TTC549 (cell line): Measurements from ENCODE around the gene RHOBTB1.
"Not testable (repeated sequence)": the region's sequence is repeated elsewhere in the genome, so short reads cannot be mapped to it uniquely, and the experiment has no call there.

Experiments used
- FAIRE-seq: peaks from 2 replicates; lab custom pipeline; 2012; peaks lifted over from hg19 to GRCh38; lab: Jason Lieb, UNC

RHOBTB1 gene

DNA sequence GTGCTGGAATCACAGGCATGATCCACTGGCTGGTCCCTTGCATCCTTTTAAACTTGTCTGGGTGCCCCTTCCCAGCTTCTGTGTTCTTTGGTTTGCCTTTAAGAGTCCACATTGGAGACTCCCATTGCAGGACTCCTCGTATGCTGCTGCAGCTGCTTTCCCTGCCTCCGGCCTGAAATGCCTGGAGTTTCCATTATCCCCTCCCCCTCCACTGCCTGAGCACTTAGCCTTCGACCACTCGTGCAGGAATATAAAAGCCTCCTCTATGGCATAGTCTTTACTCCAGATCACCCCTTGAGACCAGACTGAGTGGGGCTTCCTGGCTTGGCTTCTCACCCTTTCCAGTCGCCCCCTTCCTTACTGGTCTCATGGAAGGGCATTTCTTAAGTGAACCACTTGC lies 80.2 kb downstream of the RHOBTB1 start:
- no peak for FAIRE-seq

- no peak for FAIRE-seq
Observed at GRCh38 chr10:60862517-60862916, 81.5 kb downstream of the RHOBTB1 start.

DNA sequence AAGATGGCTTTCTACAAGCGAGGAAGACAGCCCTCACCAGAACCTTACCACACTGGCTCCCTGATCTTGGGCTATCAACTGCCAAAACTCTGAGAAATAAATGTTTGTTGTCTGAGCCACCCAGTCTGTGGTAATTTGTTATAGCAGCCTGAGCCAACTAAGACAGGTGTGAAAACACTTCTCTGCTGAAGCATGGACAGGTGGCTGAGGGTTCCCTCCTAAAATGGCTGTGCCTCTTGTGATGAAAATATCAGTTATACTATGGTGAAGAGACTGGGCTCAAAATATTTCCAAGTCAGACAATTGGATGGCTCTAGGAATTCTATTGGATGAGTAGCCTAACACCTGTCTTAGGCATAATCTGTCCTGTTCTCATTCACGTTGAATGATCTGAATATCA lies 87.6 kb downstream of the RHOBTB1 start:
- FAIRE-seq = no peak

DNA sequence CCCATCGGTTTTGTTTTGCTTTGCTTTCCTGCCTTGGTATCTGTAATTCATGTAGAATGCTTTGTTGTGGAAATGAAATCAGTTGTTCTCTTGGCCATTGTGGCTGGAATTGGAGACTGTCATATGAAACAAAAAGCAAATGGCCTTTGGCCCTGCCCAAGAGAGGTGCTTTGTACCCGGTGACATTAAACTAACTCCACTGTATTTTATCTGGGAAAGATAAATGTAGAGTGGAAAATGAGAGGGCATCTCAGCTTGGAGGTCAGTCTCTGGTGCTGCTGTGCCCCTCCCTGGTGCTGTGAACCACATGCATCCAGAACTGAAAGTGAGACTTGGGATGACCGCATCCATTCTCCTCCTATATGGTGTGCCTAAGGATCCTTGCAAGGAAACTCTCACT lies 90.3 kb downstream of the RHOBTB1 start:
- FAIRE-seq = no peak

DNA sequence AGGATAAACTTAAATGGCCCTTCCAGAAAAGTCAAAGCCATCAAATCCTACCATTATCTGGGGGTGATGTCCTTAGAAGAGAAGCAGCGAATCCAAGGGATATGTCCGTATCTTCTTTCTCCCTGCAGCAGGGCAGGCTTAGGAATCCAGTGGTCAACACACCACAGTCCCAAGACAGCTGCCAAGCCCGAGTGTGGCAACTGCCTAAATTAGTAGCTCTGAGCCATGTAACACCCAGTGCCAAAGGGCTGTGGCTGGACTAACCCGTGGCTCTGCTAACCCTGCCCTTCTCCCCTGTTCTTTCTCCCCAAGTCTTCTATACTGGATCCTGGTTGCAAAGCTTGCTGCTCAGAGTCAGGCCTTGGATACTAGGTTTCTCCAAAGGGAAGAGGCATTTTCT lies 90.9 kb downstream of the RHOBTB1 start:
- FAIRE-seq = no peak

DNA sequence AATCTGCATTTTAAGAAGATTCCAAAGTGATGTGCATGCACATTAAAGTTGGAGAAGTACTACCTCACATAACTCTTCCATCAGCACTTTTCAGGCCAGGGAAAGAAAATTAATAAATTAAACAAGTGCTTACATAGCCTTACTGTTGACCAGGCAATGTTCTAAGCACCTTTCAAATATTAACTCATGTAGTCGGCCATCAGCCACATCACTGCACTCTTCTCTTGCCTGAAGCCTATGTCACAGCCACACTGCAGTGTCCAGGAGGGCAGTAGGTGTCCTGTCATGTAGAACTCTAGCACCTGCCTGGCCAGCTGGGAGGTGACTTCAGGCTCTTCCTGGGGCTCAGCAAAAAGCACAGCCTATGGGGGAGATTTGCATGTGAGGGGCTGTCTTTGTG lies 94.2 kb downstream of the RHOBTB1 start:
- FAIRE-seq = no peak

- FAIRE-seq = no peak
Observed at GRCh38 chr10:60849217-60849616, 94.8 kb downstream of the RHOBTB1 start.

DNA sequence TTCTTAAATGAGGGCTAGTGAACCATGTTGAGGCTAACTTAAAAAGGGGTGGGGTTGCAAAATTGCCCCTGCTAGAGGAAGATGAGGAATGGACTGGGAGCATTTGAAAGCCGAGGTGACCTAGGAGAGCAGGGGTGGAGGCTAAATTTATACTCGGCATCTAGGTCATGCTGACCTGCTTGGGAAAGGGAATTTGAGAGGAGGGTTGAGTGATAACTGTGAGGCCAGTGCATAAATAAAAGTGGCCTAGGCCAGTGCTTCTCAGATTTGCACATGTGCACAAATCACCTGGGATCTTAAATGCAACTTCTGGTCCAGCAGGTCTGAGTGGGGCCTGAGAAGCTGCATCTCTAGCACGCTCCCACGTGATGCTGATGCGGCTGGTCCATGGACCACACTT lies 95.3 kb downstream of the RHOBTB1 start:
- no peak for FAIRE-seq

GRCh38 chr10:60848126-60848525 lies 95.9 kb downstream of the RHOBTB1 start:
- no peak for FAIRE-seq

GRCh38 chr10:60846173-60846572 lies 97.8 kb downstream of the RHOBTB1 start:
- no peak for FAIRE-seq

DNA sequence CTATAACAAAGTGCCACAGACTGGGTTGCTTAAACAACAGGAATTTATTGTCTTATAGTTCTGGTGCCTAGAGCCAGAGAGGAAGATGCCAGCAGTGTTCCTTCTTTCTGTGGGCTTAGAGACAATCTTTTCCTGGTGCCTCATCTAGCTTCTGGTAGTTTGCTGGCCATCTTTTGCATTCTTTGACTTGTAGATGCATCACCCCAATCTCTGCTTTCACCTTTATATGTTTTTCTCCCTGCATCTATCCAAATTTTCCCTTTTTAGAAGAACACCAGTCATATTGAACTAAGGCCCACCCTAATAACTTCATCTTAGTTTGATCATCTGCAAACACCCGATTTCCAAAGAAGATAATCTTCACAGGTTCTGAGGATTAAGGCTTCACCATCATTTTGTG lies 98.9 kb downstream of the RHOBTB1 start:
- no peak for FAIRE-seq

DNA sequence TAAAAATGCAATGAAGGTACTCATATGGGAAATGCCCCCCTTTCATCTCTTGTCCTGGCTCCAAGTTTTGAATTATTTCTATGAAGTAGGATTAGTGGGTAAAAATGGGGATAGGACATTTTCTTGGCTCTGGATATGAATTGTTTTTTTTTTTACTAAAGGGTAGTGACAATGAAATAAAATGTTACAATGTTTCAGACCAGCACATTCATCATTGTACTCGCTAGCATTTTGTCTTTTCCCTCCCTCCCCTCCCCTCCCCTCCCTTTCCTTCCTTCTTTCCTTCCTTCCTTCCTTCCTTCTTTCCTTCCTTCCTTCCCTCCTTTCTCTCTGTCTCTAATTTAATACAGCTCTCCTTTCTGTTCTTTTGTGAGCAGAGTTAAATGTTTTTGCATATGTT lies 101.3 kb downstream of the RHOBTB1 start:
- FAIRE-seq = no peak

GRCh38 chr10:60841227-60841626 lies 102.8 kb downstream of the RHOBTB1 start:
- not testable (repeated sequence) for FAIRE-seq

DNA sequence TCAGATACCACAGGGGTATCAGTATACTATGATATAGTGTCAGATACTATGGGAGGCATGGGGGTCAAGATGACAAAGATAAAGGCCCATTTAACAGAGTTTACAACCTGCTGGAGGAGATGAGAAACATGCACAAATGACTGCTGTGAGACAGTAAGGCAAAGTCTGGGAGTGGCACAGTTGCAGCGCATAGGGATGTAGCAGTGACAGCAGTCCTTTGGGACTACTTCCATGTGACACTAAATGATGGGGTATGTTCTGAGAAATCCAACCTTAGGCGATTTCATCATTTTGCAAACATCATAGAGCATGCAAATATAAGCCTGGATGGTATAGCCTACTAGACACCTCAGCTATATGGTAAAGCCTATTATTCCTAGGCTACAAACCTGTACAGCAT lies 108.9 kb downstream of the RHOBTB1 start:
- no peak for FAIRE-seq

- no peak for FAIRE-seq
Observed at GRCh38 chr10:60834401-60834800, 109.6 kb downstream of the RHOBTB1 start.

GRCh38 chr10:60832136-60832535 lies 111.8 kb downstream of the RHOBTB1 start:
- not testable (repeated sequence) for FAIRE-seq

DNA sequence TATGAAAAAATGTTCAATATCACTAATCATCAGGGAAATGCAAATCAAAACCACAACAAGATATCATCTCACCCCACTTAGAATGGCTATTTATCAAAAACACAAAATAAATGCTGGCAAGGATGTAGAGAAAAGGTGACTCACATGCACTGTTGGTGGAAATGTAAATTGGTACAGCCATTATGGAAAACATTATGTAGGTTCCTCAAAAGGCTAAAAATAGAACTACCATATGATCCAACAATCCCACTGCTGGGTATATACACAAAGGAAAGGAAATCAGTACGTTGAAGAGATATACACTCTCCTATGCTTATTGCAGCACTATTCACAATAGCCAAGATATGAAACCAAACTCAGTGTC lies 115.5 kb downstream of the RHOBTB1 start:
- FAIRE-seq = no peak

GRCh38 chr10:60827791-60828488 lies 116.0 kb downstream of the RHOBTB1 start:
- FAIRE-seq = no peak

DNA sequence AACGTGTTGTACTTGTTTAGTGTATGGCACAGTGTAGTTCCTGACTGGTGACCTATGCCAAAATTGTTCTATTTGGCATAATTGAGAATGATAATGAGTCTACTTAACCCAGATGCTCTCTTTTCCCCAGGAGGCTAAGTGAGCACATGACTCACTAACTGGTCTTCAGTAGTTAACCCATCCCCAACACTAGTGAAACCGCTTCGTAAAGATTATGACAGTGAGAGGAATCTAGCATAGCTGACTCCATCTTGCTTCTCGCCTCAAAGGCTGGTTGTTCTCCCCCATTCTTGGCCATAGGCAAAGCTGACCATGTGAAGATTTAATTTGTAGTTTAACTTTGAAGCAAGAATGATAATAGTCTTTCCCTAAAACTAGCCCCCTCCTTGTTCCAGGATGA lies 118.5 kb downstream of the RHOBTB1 start:
- FAIRE-seq = no peak

- FAIRE-seq = no peak
Observed at GRCh38 chr10:60823324-60823723, 120.7 kb downstream of the RHOBTB1 start.

GRCh38 chr10:60822809-60823208 lies 121.2 kb downstream of the RHOBTB1 start:
- peak; percentile 53 for FAIRE-seq

DNA sequence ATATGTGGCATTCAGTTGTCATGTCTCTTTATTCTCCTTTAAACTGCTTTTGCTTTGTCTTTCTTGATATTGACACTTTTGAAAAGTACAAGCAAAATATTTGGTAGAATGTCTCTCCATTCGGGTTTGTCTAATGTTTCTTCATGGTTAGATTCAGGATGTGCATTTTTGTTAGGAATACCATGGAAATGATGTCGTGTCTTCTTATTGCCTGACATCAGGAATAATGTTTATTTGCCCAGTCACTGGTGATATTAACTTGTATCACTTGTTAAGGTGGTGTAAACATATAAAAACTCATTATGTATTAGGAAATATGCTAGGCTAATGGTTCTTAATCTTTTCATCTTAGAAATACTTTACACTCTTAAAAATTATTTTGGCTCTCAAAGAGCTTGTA lies 122.3 kb downstream of the RHOBTB1 start:
- no peak for FAIRE-seq

GRCh38 chr10:60820093-60820754 lies 123.8 kb downstream of the RHOBTB1 start:
- no peak for FAIRE-seq
